Hepatocyte (in vitro differentiated cells): ENCODE data around the gene HOXD12. TPM values are rescaled to one million over a fixed set of nuclear protein-coding genes. Genes with fewer than 3 reads are reported as not detected.
A peak's percentile ranks its signal among the peaks of the same experiment; 100 is the strongest.

Experiments
- DNase-seq: peaks from one replicate; pipeline ENCODE4 v3.0.0-alpha.2; 2016; ENCODE audit warnings: low spot score
- H2AFZ ChIP-seq: fragments of 200-600 bp; sonication (generic); 2 replicates; pipeline ENCODE4 v1.6.0; 2016; ENCODE audit warnings: antibody characterized with exemption, mild to moderate bottlenecking
- H3K27ac ChIP-seq: fragments of 200-600 bp; sonication (generic); 2 replicates; pipeline ENCODE4 v1.5.1; 2016; ENCODE audit warnings: mild to moderate bottlenecking
- H3K27me3 ChIP-seq: fragments of 200-600 bp; sonication (generic); 2 replicates; pipeline ENCODE4 v1.6.1; 2016
- H3K36me3 ChIP-seq: fragments of 200-600 bp; sonication (generic); replicated peaks from 2 replicates; pipeline ENCODE4 v1.5.1; 2016; ENCODE audit warnings: low read depth; ENCODE audit not compliant: insufficient read depth
- H3K4me1 ChIP-seq: fragments of 200-600 bp; sonication (generic); 2 replicates; pipeline ENCODE4 v1.5.1; 2016; ENCODE audit warnings: mild to moderate bottlenecking, moderate library complexity; ENCODE audit not compliant: insufficient read depth
- H3K4me2 ChIP-seq: fragments of 200-600 bp; sonication (generic); 2 replicates; pipeline ENCODE4 v1.6.0; 2016
- H3K4me3 ChIP-seq: fragments of 200-600 bp; sonication (generic); 2 replicates; pipeline ENCODE4 v1.5.1; 2016; ENCODE audit warnings: mild to moderate bottlenecking
- H3K79me2 ChIP-seq: fragments of 200-600 bp; sonication (generic); 2 replicates; pipeline ENCODE4 v1.6.0; 2017; ENCODE audit warnings: mild to moderate bottlenecking
- H3K9me2 ChIP-seq: fragments of 200-600 bp; sonication (generic); replicated peaks from 2 replicates; pipeline ENCODE4 v1.6.0; 2017; ENCODE audit warnings: mild to moderate bottlenecking; ENCODE audit not compliant: insufficient read depth
- H3K9me3 ChIP-seq: fragments of 200-600 bp; sonication (generic); 2 replicates; pipeline ENCODE4 v1.5.1; 2016; ENCODE audit warnings: low read depth, mild to moderate bottlenecking
- H4K20me1 ChIP-seq: fragments of 200-600 bp; sonication (generic); 2 replicates; pipeline ENCODE4 v1.6.0; 2016; ENCODE audit warnings: mild to moderate bottlenecking; ENCODE audit not compliant: insufficient read depth, poor library complexity, severe bottlenecking
- CTCF ChIP-seq: fragments of 200-600 bp; sonication (generic); IDR thresholded peaks from 2 replicates; pipeline ENCODE4 v1.5.1; 2016; ENCODE audit warnings: antibody characterized with exemption, mild to moderate bottlenecking; ENCODE audit not compliant: poor library complexity
- EZH2 ChIP-seq: fragments of 200-600 bp; sonication (generic); IDR thresholded peaks from 2 replicates; pipeline ENCODE4 v1.6.1; 2016; ENCODE audit warnings: antibody characterized with exemption, mild to moderate bottlenecking, borderline replicate concordance
- EZH2phosphoT487 ChIP-seq: fragments of 200-600 bp; sonication (generic); IDR thresholded peaks from one replicate; pipeline ENCODE4 v1.6.1; 2018; ENCODE audit warnings: antibody characterized with exemption, mild to moderate bottlenecking, low read depth, moderate library complexity; ENCODE audit not compliant: unreplicated experiment, severe bottlenecking
- WGBS: methylation state at CpG from one replicate; pipeline ENCODE4 v1.1.6; 2016; ENCODE audit warnings: low lambda C conversion rate; ENCODE audit errors: missing lambda C conversion rate; 5-methylcytosine and 5-hydroxymethylcytosine counted together
- polyA plus RNA-seq: library from polyadenylated mRNA; unstranded; fragments of >200 nt; fragmentation: Nextera tagmentation; extraction: Ambion mirVana; gene quantifications from 2 replicates; pipeline ENCODE4 v1.2.1, GENCODE V29; 2016
- total RNA-seq: library from RNA; depleted of rRNA; stranded (reverse); fragments of >200 nt; gene quantifications from 2 replicates; pipeline ENCODE4 v1.2.3, GENCODE V29; 2014

HOXD12 gene
- total and polyA plus RNA-seq, 2 experiments from 2014 or later = 3.3 to 29.0 TPM

GRCh38 chr2:176111846-176112374 is 12.3 kb downstream of the HOXD12 start:
- Histone ChIP-seq H3K9me2 (no peaks in the 10 kb centered on the region), H3K4me1 (no peaks in the 10 kb centered on the region), H3K27me3 (peaks cover 94% of the 10 kb centered on the region), H3K36me3 (no peaks in the 10 kb centered on the region), H3K27ac (no peak overlapping the region), H3K9me3 (peaks cover 3% of the 10 kb centered on the region), H3K79me2 (peaks cover 66% of the 10 kb centered on the region), H3K4me3 (no peak overlapping the region), H3K4me2 (peak overlapping the region; percentile 73), H2AFZ (no peak overlapping the region), H4K20me1 (peaks cover 63% of the 10 kb centered on the region)
- DNase-seq = no peak
- TF ChIP-seq EZH2phosphoT487 = no peak
- no peak for TF ChIP-seq CTCF
- no peak for TF ChIP-seq EZH2
- WGBS = 16% methylated on average over 29 of the region's 29 CpGs

- TF ChIP-seq CTCF (no peak), EZH2 (no peak), EZH2phosphoT487 (peak; percentile 44)
- H2AFZ ChIP-seq = no peak overlapping the region
- H3K9me3 ChIP-seq = peaks cover 3% of the 10 kb centered on the region
- H3K4me2 ChIP-seq = peak overlapping the region; percentile 73
- peaks cover 67% of the 10 kb centered on the region for H3K79me2 ChIP-seq
- H3K9me2 ChIP-seq = no peaks in the 10 kb centered on the region
- no peak overlapping the region for H3K4me3 ChIP-seq
- H4K20me1 ChIP-seq = peaks cover 69% of the 10 kb centered on the region
- H3K36me3 ChIP-seq = no peaks in the 10 kb centered on the region
- H3K27me3 ChIP-seq = peaks cover 97% of the 10 kb centered on the region
- DNase-seq = no peak
- H3K4me1 ChIP-seq = no peaks in the 10 kb centered on the region
- no peak overlapping the region for H3K27ac ChIP-seq
- 35% methylated on average over 40 of the region's 40 CpGs for WGBS
These were observed 13.0 kb downstream of the HOXD12 start for GRCh38 chr2:176112375-176113302.

GRCh38 chr2:176114120-176114929 is 14.7 kb downstream of the HOXD12 start:
- Histone ChIP-seq H3K4me3 (no peak overlapping the region), H3K79me2 (peaks cover 66% of the 10 kb centered on the region), H2AFZ (no peak overlapping the region), H3K9me2 (no peaks in the 10 kb centered on the region), H3K4me2 (peak overlapping the region; percentile 73), H3K27me3 (peaks cover 99% of the 10 kb centered on the region), H3K36me3 (no peaks in the 10 kb centered on the region), H3K4me1 (no peaks in the 10 kb centered on the region), H3K9me3 (peaks cover 3% of the 10 kb centered on the region), H4K20me1 (peaks cover 71% of the 10 kb centered on the region), H3K27ac (no peak overlapping the region)
- 36% methylated on average over 26 of the region's 26 CpGs for WGBS
- TF ChIP-seq EZH2phosphoT487 = no peak
- TF ChIP-seq CTCF = no peak
- TF ChIP-seq EZH2 = no peak
- DNase-seq = no peak
